ENCODE data around the gene SPACA6. TPM values are rescaled to one million over a fixed set of nuclear protein-coding genes. Genes with fewer than 3 reads are reported as not detected.
"Not testable (repeated sequence)": the region's sequence is repeated elsewhere in the genome, so short reads cannot be mapped to it uniquely, and the experiment has no call there.

The SPACA6 gene
- total RNA-seq (2014; rRNA removed; shearing (Covaris generic)): 6.3 and 15.0 TPM in 2 replicates

GRCh38 chr19:51693260-51693659 is at the start of gene SPACA6:
TSS of gene SPACA6 (plus strand) at chr19:51693330. CDS start at chr19:51693527, 197 bp downstream.
- H3K27me3 ChIP-seq (ENCODE audit: control insufficient read depth, insufficient read depth, low read length): no peaks in the 10 kb centered on the region
- DNase-seq: peak; percentile 22
- no peak within 1 kb of the TSS for H3K4me3 ChIP-seq (ENCODE audit: insufficient read depth, low read depth, low read length)
- H3K36me3 ChIP-seq (replicated peaks; ENCODE audit: control insufficient read depth, insufficient read depth, low read length): peaks cover 1% of the 10 kb centered on the region; the same call in 1 of the 2 replicates

- Histone ChIP-seq H3K27me3 (ENCODE audit: control insufficient read depth, insufficient read depth, low read length) (no peaks in the 10 kb centered on the region; the same call in 1 of the 2 replicates), H3K36me3 (replicated peaks; ENCODE audit: control insufficient read depth, insufficient read depth, low read length) (no peaks in the 10 kb centered on the region), H3K4me3 (ENCODE audit: insufficient read depth, low read depth, low read length) (no peak overlapping the region)
- DNase-seq: no peak
These were observed 48.4 kb upstream of the SPACA6 start for GRCh38 chr19:51644636-51645271.

- H3K36me3 ChIP-seq (replicated peaks; ENCODE audit: control insufficient read depth, insufficient read depth, low read length); H3K4me3 ChIP-seq (ENCODE audit: insufficient read depth, low read depth, low read length); H3K27me3 ChIP-seq (ENCODE audit: control insufficient read depth, insufficient read depth, low read length); DNase-seq: not testable (repeated sequence)
These were observed 46.4 kb upstream of the SPACA6 start, which contains the start of gene SIGLEC14 for GRCh38 chr19:51646730-51647129. TSS of gene SIGLEC14 (minus strand) at chr19:51646825. CDS start at chr19:51646759, 66 bp downstream.

- Histone ChIP-seq H3K36me3 (replicated peaks; ENCODE audit: control insufficient read depth, insufficient read depth, low read length) (no peaks in the 10 kb centered on the region), H3K27me3 (ENCODE audit: control insufficient read depth, insufficient read depth, low read length) (no peaks in the 10 kb centered on the region; the same call in 1 of the 2 replicates), H3K4me3 (ENCODE audit: insufficient read depth, low read depth, low read length) (no peak overlapping the region)
- no peak for DNase-seq
These were observed 45.8 kb upstream of the SPACA6 start for GRCh38 chr19:51647318-51647717.

GRCh38 chr19:51651216-51651846 is 41.8 kb upstream of the SPACA6 start:
- H3K4me3 ChIP-seq (ENCODE audit: insufficient read depth, low read depth, low read length): no peak overlapping the region
- no peaks in the 10 kb centered on the region for H3K36me3 ChIP-seq (replicated peaks; ENCODE audit: control insufficient read depth, insufficient read depth, low read length)
- DNase-seq: no peak
- H3K27me3 ChIP-seq (ENCODE audit: control insufficient read depth, insufficient read depth, low read length): no peaks in the 10 kb centered on the region

GRCh38 chr19:51652266-51652665 is 40.9 kb upstream of the SPACA6 start:
- Histone ChIP-seq H3K4me3 (ENCODE audit: insufficient read depth, low read depth, low read length) (no peak overlapping the region), H3K36me3 (replicated peaks; ENCODE audit: control insufficient read depth, insufficient read depth, low read length) (no peaks in the 10 kb centered on the region), H3K27me3 (ENCODE audit: control insufficient read depth, insufficient read depth, low read length) (no peaks in the 10 kb centered on the region)
- no peak for DNase-seq

GRCh38 chr19:51653162-51653561 is 40.0 kb upstream of the SPACA6 start:
- Histone ChIP-seq H3K36me3 (replicated peaks; ENCODE audit: control insufficient read depth, insufficient read depth, low read length) (no peaks in the 10 kb centered on the region), H3K4me3 (ENCODE audit: insufficient read depth, low read depth, low read length) (no peak overlapping the region), H3K27me3 (ENCODE audit: control insufficient read depth, insufficient read depth, low read length) (no peaks in the 10 kb centered on the region)
- DNase-seq: no peak

GRCh38 chr19:51654783-51655182 is 38.3 kb upstream of the SPACA6 start:
- Histone ChIP-seq H3K36me3 (replicated peaks; ENCODE audit: control insufficient read depth, insufficient read depth, low read length) (no peaks in the 10 kb centered on the region), H3K27me3 (ENCODE audit: control insufficient read depth, insufficient read depth, low read length) (no peaks in the 10 kb centered on the region), H3K4me3 (ENCODE audit: insufficient read depth, low read depth, low read length) (no peak overlapping the region)
- DNase-seq: no peak

- peak; percentile 68 for DNase-seq
- H3K27me3 ChIP-seq (ENCODE audit: control insufficient read depth, insufficient read depth, low read length): no peaks in the 10 kb centered on the region; the same call in 1 of the 2 replicates
- no peaks in the 10 kb centered on the region for H3K36me3 ChIP-seq (replicated peaks; ENCODE audit: control insufficient read depth, insufficient read depth, low read length)
- H3K4me3 ChIP-seq (ENCODE audit: insufficient read depth, low read depth, low read length): no peak overlapping the region
These were observed 32.0 kb upstream of the SPACA6 start for GRCh38 chr19:51660975-51661600.

- DNase-seq: no peak
- H3K27me3 ChIP-seq (ENCODE audit: control insufficient read depth, insufficient read depth, low read length): no peaks in the 10 kb centered on the region; the same call in 1 of the 2 replicates
- H3K4me3 ChIP-seq (ENCODE audit: insufficient read depth, low read depth, low read length): no peak overlapping the region
- no peaks in the 10 kb centered on the region for H3K36me3 ChIP-seq (replicated peaks; ENCODE audit: control insufficient read depth, insufficient read depth, low read length)
These were observed 29.5 kb upstream of the SPACA6 start for GRCh38 chr19:51663650-51664049.

GRCh38 chr19:51664131-51664530 is 29.0 kb upstream of the SPACA6 start:
- no peak for DNase-seq
- Histone ChIP-seq H3K27me3 (ENCODE audit: control insufficient read depth, insufficient read depth, low read length) (no peaks in the 10 kb centered on the region; the same call in 1 of the 2 replicates), H3K4me3 (ENCODE audit: insufficient read depth, low read depth, low read length) (no peak overlapping the region), H3K36me3 (replicated peaks; ENCODE audit: control insufficient read depth, insufficient read depth, low read length) (no peaks in the 10 kb centered on the region)

- H3K27me3 ChIP-seq (ENCODE audit: control insufficient read depth, insufficient read depth, low read length): no peaks in the 10 kb centered on the region; the same call in 1 of the 2 replicates
- H3K36me3 ChIP-seq (replicated peaks; ENCODE audit: control insufficient read depth, insufficient read depth, low read length): no peaks in the 10 kb centered on the region
- H3K4me3 ChIP-seq (ENCODE audit: insufficient read depth, low read depth, low read length): no peak overlapping the region
- DNase-seq: no peak
These were observed 28.1 kb upstream of the SPACA6 start for GRCh38 chr19:51664997-51665396.

GRCh38 chr19:51668216-51668615 is 24.9 kb upstream of the SPACA6 start:
- H3K36me3 ChIP-seq (replicated peaks; ENCODE audit: control insufficient read depth, insufficient read depth, low read length): no peaks in the 10 kb centered on the region
- no peak overlapping the region for H3K4me3 ChIP-seq (ENCODE audit: insufficient read depth, low read depth, low read length)

GRCh38 chr19:51675911-51676565 is 17.1 kb upstream of the SPACA6 start:
- H3K27me3 ChIP-seq (ENCODE audit: control insufficient read depth, insufficient read depth, low read length); H3K36me3 ChIP-seq (replicated peaks; ENCODE audit: control insufficient read depth, insufficient read depth, low read length); DNase-seq; H3K4me3 ChIP-seq (ENCODE audit: insufficient read depth, low read depth, low read length): not testable (repeated sequence)

More at GRCh38 chr19:51668216-51668615, 24.9 kb upstream of the SPACA6 start:
- no peak for DNase-seq
- no peaks in the 10 kb centered on the region; the same call in 1 of the 2 replicates for H3K27me3 ChIP-seq (ENCODE audit: control insufficient read depth, insufficient read depth, low read length)
